Fibroblast of upper back skin (primary cell): ENCODE results near the gene PLPP7.
A peak's percentile ranks its signal among the peaks of the same experiment; 100 is the strongest.
"Not testable (repeated sequence)": the region's sequence is repeated elsewhere in the genome, so short reads cannot be mapped to it uniquely, and the experiment has no call there.

ENCODE experiments used
- DNase-seq: peaks from one replicate; pipeline ENCODE4 v3.0.0-alpha.2; 2013

The PLPP7 gene

DNA sequence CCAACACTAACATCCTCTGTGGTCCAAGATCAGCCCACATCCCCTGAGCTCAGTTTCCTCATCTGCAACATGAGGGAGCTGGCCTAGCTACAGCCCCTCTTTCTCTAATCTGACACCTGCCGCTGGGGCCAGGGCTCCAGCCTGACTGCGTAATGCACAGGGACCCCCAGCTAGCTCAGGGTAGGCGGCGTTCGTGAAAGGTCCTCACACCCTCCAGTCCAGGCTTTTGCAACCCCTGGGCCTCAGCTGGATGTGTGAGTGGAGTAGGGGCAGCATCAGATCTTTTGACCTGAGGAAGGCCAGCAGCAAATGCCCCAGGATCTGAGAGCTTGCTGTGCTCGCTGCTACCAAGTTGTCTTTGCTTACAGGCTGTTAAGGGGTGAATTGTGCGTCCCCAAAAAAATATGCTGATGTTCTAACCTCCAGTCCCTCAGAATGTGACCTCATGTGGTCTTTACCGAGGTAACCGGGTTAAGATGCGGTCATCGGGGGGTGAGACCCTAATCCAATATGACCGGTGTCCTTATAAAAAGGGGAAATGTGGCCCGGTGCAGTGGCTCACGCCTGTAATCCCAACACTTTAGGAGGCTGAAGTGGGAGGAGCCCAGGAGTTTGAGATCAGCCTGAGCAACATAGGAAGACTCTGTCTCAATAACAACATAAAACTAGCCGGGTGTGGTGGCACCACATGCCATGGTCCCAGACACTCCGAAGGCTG is 47.8 kb downstream of the PLPP7 start:
- no peak for DNase-seq

DNA sequence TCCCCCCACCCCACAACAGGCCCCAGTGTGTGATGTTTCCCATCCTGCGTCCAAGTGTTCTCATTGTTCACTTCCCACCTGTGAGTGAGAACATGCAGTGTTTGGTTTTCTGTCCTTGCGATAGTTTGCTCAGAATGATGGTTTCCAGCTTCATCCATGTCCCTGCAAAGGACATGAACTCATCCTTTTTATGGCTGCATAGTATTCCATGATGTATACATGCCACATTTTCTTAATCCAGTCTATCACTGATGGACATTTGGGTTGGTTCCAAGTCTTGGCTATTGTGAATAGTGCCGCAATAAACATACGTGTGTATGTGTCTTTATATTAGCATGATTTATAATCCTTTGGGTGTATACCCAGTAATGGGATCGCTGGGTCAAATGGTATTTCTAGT is 49.7 kb downstream of the PLPP7 start:
- not testable (repeated sequence) for DNase-seq

DNA sequence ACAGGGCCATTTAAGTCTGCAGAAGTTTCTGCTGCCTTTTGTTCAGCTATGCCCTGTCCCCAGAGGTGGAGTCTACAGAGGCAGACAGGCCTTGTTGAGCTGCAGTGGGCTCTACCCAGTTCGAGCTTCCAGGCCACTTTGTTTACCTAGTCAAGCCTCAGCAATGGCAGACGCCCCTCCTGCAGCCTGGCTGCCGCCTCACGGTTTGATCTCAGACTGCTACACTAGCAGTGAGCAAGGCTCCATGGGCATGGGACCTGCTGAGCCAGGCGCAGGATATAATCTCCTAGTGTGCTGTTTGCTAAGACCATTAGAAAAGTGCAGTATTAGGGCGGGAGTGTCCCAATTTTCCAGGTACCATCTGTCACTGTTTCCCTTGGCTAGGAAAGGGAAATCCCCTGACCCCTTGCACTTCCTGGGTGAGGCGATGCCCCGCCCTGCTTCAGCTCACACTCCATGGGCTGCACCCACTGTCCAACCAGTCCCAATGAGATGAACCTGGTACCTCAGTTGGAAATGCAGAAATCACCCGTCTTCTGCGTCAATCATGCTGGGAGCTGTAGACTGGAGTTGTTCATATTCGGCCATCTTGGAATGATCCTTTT is 55.5 kb downstream of the PLPP7 start:
- not testable (repeated sequence) for DNase-seq

DNA sequence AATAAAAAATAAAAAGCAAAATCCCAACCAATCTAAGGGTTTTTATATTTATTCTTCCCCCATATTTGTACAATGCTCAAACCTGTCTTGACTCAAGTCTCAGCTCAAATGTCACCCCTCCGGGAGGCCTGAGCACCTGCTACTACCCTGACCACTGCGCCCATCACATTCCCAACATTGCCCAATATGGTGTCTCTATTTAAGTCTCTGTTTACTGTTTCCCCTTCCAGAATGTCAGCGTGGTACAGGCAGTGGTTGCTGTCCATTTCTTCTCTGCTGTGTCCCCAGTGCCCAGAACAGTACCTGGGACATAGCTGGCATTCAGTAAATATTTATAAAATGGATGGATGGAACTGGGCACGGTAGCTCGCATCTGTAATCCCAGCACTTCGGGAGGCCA is 57.0 kb downstream of the PLPP7 start:
- no peak for DNase-seq

DNA sequence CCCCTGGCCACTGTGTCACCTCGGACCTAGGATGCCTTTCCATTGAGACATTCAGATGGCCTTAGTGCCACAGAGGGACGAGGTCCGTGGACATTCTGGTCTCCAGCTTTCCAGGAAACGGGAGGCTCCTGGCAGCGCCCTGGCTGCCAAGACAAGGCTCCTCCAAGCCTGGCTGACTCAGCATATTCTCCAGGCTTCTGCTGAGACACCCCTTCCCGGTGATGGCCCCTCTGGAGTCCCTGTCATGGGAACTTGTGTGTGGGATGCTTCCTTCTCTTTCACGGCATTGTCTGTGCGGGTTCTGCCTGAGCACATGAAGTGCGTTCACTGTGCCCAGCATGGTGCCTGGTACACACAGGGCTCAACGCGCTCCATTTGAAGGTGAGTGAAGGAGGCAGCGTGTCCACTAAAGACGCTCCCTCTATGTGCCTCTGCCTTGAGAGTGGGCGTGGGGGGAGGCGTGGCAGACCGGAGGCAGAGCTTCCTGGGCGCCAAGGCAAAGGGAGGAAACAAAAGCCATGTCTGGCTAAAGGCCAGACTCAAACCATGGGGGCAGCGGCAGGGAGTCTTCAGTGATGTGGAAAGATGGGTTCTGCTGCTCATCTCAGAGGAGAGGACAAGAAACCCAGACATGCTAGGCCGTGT is 58.0 kb downstream of the PLPP7 start:
- DNase-seq, result no peak

DNA sequence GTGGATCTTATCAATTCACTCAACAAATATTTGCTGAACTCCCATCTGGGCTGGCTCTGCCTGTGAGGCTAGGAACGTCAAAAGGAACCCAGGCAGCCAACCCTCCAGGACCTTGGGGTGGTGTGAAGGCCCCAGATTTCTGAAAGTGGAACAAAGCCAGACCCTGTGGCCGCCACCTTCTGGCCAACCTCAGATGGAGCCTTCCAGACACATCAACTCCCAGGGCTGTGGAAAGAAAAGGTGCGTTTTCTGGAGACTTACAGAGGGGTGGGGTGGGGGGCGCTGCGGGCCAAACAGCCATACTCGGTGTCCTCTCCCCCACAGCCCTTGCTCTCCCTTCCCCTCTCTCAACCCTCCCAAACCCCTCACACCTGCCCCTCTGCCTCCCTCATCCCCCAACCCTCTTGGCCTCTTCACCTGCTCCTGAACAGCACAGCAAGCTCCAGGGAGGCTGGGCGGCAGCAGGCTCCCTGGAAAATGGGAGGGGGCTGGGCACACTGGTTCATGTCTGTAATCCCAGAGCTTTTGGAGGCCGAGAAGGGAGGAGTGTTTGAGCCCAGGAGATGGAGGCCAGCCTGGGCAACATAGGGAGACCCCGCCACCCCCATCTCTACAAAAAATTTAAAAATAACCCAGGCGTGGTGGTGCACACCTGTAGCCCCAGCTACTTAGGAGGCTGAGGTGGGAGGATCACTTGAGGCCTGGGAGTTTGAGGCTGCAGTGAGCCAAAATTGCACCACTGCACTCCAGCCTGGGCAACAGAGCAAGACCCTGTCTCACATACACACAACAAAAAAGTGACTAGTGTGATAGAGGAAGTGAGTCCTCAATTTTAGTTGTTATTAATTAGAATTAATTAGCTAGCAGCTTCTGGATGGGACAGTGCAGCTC is 59.4 kb downstream of the PLPP7 start:
- no peak for DNase-seq

DNA sequence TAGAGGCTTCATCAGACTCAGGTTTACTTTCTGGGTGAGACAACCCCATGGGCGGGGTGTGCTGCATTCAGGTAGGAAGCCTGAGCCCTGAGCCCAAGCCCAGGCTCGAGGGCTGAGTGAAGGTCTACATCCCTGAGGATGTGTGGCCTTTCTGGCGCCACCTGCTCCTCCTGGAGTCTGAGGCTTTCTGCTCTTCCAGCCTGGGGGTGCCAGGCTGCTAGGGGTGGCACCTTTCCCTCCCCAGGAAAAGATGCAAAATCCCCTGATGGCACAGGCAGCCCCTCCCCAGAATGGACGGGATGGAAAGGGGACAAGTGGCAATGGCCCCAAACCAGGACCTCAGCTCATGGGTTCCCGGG is 60.0 kb downstream of the PLPP7 start:
- DNase-seq, result no peak

DNA sequence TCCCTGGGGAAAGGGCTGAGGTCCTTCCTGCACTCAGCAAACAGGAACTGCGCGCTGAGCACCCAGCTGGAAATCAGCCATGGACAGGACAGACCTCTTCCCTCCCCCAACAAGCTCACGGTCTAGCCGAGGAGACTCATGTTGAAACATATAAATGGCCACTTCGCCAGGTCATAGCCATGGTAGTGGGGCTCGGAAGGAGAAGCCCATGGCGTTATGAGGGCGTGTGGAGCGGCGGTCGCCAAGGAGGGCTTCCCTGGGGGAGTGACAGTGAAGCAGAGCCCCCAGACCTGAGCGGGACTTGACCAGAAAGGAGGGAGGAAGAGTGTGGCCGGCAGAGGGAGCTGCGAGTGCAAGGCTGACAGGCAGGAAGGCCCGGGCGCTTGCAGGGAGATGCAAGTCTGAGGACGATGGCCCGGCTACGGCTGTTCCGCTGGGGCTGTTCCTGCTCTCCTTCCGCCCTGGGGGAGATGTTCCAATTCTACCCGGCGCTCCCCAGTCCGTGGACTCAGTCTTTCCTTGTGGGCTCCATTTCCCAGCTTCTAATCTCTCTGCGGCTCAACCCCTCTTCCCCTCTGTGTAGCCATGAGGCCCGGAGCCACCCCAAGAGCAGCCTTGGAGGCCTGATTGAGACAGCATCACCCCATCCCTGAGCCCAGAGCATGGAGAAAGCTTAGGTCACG is 60.5 kb downstream of the PLPP7 start:
- DNase-seq, result peak; percentile 80

DNA sequence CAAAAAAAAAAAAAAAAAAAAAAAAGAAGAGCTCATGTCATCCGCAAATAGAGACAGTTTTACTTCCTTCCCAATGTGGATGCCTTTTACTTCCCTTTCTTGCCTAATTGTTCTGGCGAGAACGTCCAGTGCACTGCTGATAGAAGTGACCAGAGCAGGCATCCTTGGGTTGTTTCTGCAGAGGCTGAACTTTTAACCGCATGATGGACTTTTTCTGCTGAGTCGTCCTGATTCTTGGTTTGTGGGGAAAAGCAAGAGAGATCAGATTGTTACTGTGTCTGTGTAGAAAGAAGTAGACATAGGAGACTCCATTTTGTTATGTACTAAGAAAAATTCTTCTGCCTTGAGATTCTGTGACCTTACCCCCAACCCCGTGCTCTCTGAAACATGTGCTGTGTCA is 67.0 kb downstream of the PLPP7 start:
- DNase-seq, result not testable (repeated sequence)

DNA sequence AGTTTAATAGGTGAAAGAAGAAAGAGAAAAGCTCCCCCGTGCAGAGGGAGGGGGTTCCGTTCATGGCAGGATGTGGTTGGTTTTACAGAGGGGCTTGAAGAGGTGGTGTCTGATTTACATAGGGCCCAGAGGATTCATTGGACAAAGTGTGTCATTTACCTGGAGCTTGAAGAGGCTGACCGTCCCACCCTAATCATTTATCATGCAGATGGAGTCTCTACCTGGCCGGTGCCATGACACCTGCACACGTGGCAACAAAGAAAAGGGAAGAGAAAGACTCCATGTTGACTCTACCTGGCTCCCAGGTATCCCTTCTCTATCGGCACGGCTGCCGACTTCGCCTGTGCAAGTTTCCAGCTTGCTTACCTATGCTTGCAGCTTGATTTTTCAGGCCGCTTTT is 69.0 kb downstream of the PLPP7 start:
- DNase-seq, result no peak
